ENCODE data around the gene OAS3.

DNA sequence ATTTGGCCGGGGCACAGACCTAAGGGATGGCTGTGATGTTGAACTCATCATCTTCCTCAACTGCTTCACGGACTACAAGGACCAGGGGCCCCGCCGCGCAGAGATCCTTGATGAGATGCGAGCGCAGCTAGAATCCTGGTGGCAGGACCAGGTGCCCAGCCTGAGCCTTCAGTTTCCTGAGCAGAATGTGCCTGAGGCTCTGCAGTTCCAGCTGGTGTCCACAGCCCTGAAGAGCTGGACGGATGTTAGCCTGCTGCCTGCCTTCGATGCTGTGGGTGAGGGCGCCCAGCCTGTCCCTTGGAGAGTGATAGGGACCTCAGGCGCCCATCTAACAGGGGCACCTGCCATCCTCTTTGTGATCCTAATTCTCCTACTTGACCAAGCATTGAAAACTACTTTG, 12.4 kb downstream of the OAS3 start:
- no peak for TF ChIP-seq CTCF (IDR thresholded peaks at IDR 0.05; ENCODE audit: low read depth, low read length)
- no peak for TF ChIP-seq EZH2phosphoT487 (IDR thresholded peaks at IDR 0.05; ENCODE audit: low read depth)

All from OCI-LY3 (cell line).